MM.1S (cell line): Measurements from ENCODE around the gene WIPF2.

Experiments
- CTCF ChIP-seq: fragments of 300-600 bp; sonication (generic); IDR thresholded peaks from 2 replicates; pipeline ENCODE4 v1.5.1; 2016; ENCODE audit warnings: antibody characterized with exemption, low read length, mixed read lengths
- EZH2 ChIP-seq: fragments of 300-600 bp; sonication (generic); optimal IDR thresholded peaks from 2 replicates; pipeline ENCODE3; 2017; ENCODE audit warnings: low read depth, mild to moderate bottlenecking, antibody characterized with exemption, low read length, mixed read lengths

DNA sequence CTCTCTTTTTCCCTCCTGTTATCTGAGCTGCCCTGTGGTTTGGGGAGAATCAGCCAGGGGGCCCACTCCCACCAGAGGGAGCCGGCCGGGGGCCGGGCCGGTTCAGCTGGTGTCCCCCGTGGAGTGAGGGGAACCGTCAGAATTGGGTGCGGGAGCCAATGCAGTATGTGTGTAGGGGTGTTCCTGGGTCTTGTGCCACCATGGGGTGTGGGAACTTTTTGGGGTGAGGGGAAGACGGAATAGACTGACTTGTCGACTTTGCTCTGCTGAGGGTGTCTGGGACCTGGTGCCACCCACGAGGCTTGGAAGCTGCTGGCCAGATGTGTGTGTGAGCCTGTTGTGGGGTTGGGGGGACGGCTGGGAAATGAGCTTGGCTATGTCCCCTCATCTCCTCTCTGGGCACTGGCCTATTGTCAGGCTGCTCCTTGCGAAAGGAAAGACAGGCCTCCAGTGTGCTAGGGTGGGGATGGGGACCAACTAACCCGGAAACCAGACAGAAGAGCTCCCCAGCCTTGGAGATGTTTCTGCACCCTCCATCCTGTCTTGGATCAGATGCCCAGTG lies 99.8 kb downstream of the WIPF2 start:
- TF ChIP-seq CTCF (peak; percentile 13), EZH2 (no peak)
